ENCODE measurements around the gene PRKAR2B.
"Not testable (repeated sequence)": the region's sequence is repeated elsewhere in the genome, so short reads cannot be mapped to it uniquely, and the experiment has no call there.

PRKAR2B gene

GRCh38 chr7:107048783-107049418 is 4.4 kb downstream of the PRKAR2B start:
- DNase-seq (no peak), ATAC-seq (no peak)

DNA sequence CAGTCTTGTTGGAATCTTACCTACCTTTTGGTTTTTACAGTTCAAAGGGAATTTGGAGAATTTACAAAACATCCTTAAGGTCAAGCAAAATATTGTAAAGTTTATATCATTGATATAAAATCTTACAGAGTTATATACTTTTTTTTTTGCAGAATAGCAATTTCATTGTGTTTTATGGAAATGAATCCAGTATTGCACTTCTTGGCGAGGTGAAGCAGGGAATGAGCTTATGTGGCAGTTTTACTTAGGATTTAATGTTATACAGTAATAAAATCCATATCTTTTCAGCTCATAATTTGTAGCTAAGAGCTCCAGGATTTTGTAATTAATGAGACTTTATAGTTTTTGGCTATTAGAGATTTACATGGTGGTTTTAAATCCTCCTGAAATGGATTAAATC is 5.0 kb downstream of the PRKAR2B start:
- ATAC-seq (no peak), DNase-seq (no peak)

DNA sequence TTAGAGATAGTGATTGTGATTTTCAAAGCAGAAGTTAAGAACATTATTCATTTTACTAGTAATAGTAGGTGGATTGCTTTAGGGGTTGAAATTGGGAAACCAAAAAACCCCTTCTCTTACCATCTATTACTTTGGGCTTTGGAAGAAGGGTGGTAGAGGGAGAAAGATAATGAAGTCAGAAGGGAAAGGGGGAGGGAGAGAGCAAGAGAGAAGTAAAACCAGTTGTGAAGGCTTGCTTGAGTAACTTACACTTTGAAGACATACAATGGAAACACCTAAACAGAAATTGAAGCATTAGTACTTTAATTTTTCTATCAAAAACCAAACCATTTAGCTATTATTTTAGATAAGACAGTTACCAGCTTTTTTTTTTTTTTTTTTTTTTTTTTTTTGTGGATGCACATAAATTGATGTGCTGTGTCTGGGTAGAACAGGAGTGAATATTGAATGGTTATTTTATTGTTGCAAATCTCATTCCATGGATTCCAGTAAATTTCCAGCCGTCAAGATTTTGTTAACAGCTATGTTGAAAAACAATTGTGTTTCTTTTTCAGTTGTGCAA is 5.5 kb downstream of the PRKAR2B start:
- DNase-seq (no peak), ATAC-seq (no peak)

GRCh38 chr7:107051376-107051775 is 6.9 kb downstream of the PRKAR2B start:
- ATAC-seq: peak; percentile 46

GRCh38 chr7:107054965-107055364 is 10.5 kb downstream of the PRKAR2B start:
- not testable (repeated sequence) for DNase-seq, ATAC-seq

More at GRCh38 chr7:107051376-107051775, 6.9 kb downstream of the PRKAR2B start:
- no peak for DNase-seq

DNA sequence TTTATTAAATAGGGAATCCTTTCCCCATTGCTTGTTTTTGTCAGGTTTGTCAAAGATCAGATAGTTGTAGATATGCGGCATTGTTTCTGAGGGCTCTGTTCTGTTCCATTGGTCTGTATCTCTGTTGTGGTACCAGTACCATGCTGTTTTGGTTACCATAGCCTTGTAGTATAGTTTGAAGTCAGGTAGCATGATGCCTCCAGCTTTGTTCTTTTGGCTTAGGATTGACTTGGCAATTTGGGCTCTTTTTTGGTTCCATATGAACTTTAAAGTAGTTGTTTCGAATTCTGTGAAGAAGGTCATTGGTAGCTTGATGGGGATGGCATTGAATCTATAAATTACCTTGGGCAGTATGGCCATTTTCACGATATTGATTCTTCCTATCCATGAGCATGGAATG is 11.6 kb downstream of the PRKAR2B start:
- not testable (repeated sequence) for ATAC-seq, DNase-seq

DNA sequence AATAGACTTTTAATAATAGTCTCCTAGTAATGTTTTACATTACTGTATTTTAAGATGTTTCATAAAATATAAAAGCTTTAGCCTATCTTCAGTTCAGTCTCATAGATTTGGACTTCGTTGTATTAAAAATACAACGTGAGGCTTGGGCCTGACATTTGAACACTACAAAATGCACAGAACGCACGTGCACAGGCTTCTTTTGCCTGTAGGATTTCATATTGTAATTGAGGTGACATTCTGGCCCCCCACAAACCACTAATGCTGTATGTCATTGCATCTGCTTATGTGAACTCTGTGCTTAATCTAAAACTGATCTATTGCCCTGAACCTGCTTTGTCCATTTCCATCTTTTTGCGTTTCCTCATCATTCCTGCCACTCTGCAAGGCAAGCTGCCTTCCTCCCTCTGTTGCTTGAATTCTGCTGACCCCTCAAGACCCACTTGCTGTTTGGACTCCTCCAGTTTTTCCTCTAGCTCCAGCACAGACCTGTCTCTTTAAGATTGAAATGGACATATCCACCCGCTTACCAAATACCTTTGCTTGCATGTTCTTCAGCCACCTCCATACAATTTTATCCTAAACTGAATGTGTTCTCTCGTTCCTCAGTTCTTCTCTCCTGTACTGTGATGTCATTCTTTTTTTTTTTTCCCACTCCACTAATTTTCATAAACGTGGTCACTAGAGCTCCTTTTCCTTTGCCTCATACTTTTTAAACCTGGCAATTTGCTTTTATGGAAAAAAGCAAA is 12.4 kb downstream of the PRKAR2B start:
- DNase-seq: no peak
- ATAC-seq: no peak

- ATAC-seq (no peak), DNase-seq (no peak)
These were observed 12.9 kb downstream of the PRKAR2B start for GRCh38 chr7:107057474-107057833.

- DNase-seq (no peak), ATAC-seq (no peak)
These were observed 15.0 kb downstream of the PRKAR2B start for GRCh38 chr7:107059468-107059867.

DNA sequence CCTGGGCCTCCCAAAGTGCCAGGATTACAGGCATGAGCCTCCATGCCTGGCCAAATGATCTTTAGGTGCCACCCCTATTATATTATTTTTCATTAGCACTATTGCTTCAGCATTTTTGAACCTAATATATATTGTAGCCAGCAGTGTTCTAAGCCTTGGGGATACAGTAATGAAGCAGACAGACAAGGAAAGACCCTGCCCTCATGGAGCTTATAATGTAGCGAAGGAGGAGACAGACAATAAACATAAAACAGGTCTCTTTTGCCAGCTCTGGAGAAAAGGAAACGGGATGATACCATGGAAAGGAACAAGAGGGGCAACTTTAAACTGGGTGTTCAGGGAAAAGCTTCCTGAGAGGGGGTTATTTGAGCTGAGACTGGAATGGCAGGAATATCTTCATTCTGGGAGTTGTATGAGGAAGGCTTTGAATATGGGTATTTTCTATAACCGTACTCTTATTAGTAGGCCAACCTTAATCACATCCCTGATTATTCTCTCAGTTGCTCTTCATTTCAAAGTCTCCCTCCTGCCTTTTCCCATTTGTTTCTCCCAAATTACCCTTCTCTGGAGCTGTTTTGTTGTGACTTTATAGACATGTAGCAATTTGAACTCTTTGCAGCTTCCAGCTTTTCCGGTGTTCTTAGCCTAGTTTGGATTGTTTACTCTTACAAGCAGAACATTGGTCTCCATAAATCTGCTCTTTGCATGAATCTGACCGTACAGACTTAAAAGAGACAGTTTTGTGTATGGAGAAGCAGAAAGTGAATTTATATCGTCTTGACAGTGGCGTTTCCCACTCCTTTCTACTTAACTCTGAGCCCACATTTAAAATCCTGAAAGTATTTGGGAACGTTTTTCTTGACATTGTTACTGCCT is 19.0 kb downstream of the PRKAR2B start:
- no peak for DNase-seq
- ATAC-seq: no peak

GRCh38 chr7:107064255-107064654 is 19.8 kb downstream of the PRKAR2B start:
- ATAC-seq (no peak), DNase-seq (no peak)

DNA sequence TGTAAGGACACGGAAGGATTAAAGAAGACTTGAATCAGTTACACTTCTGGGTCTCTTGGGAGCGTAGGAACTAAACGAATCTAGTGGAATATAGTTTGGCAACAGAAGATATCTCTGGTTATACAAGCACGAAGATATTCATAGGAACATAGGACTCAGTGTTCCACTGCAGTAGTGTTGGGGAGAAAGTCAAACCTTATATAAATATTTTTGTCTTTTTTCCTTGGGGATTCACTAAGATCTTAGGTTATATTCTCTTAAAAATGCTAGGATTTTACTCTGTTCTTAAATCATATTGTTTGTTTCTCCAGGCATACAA is 21.4 kb downstream of the PRKAR2B start:
- no peak for DNase-seq

GRCh38 chr7:107068156-107068555 is 23.7 kb downstream of the PRKAR2B start:
- ATAC-seq (no peak), DNase-seq (no peak)

More for the DNA sequence above, 21.4 kb downstream of the PRKAR2B start:
- ATAC-seq: no peak

GRCh38 chr7:107069457-107069856 is 25.0 kb downstream of the PRKAR2B start:
- ATAC-seq: no peak
- DNase-seq: no peak

DNA sequence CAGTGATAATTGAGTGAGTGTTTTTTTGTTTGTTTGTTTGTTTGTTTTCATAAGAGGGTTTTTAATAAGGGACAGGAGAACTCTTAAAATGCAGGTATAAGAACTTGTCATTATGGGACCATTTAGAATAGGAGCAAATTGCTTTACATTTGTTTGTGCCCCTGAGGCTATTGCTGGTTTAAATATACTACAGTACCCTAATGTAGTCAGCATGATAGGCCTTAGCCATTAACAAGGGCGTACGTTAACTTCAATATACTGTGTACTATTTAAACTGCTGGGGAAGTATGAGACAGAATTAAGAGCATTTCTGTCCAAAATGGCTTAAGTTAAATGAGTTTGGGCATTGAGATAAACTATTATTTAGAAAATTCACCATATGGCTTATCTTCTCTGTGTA is 26.2 kb downstream of the PRKAR2B start:
- no peak for DNase-seq
- no peak for ATAC-seq

DNA sequence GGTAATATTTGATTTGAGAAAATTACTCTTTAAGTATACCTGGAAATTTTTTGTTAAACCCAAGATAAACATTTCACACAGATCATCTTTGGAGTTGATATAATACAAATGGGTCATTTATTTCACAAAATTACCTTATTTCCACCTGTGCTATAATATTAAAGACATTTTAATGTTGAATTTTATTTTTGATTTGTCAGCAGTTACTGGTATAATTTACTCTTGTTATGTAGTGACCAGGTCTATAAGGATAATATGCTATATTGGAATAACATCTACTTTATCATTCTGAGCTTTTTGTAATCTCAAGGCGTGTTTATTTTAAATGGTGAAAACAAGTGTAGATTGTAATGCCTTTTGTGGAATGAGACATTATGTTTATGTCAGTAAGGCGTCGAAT is 26.6 kb downstream of the PRKAR2B start:
- no peak for DNase-seq
- no peak for ATAC-seq

DNA sequence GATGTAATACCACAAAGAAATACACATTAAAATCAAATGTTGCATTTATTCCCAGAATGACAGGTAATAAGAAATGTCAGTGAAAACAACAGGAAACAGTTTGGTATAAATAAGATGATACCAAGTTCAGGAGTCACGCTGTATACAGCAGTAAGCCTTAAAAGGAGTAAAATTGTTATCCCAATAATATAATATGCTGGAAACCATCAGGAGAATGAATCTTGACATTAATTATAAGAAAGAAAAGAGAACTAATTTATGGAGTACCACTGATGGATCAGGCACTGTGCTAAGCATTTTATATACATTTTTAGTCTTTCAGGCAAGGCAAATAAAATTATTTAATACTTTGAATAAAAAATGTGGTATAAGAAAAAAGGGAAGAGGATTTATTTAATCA is 27.6 kb downstream of the PRKAR2B start:
- ATAC-seq (no peak), DNase-seq (no peak)

- ATAC-seq: no peak
- DNase-seq: no peak
These were observed 31.5 kb downstream of the PRKAR2B start for GRCh38 chr7:107075863-107076574.

DNA sequence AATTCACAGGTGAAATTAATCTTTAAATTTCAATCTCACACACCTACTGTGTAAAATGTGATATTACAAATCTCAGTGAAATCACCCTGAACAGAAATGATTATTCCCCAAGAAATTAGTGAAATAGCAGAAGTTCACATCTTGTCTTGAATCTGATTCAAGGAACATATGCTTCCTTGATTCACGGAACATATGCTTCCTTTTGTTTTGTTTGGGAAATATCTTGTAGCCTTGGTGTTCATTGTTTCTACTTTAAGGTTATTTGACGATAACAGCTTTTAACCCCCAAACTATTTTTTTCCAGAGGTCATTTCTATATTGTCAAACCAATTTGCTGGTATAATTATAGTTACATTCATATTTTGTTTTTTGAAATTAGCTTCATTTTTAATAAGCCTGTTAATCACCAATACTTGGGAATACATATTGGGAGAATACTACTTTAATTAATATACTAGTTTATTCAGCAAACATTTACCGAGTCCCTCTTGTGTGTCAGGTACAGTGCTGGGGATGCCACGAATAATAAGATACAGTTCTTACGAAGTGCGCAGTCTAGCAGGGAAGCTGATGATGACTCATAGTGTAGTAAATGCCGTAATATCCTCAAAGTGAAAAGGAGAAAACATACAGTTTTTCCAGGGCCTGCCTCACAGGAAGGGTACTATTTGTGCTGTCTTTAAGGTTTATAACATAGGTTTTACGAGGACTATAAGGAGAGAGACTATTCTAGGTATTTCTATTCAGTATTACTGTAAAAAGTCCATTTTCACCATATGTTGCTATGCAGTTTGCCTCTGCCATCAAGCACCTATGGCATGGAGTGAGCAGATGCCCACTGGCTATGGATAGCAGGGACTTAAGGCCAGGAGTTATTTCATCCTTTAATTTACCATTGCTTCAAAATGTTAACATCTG is 32.5 kb downstream of the PRKAR2B start:
- DNase-seq: no peak
- ATAC-seq: no peak

- no peak for ATAC-seq
These were observed 33.4 kb downstream of the PRKAR2B start for GRCh38 chr7:107077699-107078516.

More at GRCh38 chr7:107077699-107078516, 33.4 kb downstream of the PRKAR2B start:
- no peak for DNase-seq

All from stimulated activated naive CD8-positive, alpha-beta T cell treated with anti-CD3 and anti-CD28 coated beads, Interleukin-15, Interleukin-2, amounts not matched to agents 100 U/mL and 50 U/mL, for 24 hours (primary cell).